Measurements from ENCODE around the gene KIF3B.
"Not testable (repeated sequence)": the region's sequence is repeated elsewhere in the genome, so short reads cannot be mapped to it uniquely, and the experiment has no call there.

- not testable (repeated sequence) for TF ChIP-seq POLR2A (IDR thresholded peaks at IDR 0.05; ENCODE audit: low read length); GATA1 (IDR thresholded peaks at IDR 0.05; ENCODE audit: low read depth, low read length)
These were observed 78.6 kb downstream of the KIF3B start for GRCh38 chr20:32355907-32356621.
